ENCODE measurements around the gene CPB1.

Gene CPB1

DNA sequence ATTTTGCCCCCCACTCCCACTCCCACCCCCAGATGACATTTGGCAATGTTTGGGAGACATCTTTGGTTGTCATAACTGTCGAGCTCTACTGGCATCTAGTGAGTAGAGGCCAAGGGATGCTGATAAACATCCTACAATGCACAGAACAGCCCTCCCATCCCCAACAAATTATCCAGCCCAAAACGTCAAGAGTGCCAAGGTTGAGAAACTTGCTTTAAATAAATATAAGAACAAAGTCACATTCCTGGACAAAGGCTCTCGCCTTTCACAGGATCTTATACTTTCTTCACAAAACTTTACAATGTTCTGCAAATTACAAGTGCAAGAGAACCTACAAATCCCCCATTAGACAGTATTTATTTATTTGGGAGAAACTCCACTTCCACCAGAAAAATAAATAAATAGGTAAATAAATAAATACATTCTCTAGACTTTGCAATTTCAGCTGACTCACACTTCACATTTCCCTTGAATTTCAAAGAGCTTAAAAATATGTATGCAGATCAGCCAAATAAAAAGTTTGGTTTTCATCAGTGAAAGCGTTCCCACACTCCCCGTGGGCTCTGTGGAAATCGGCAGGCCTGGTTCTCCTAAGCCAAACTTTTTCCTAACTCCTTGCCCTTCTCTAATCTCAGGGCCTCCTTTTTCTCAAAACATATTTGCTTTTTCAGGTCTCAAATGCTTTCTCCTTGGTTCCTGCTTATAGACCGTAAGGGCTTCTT is 24.8 kb downstream of the CPB1 start:
- H3K4me3 ChIP-seq (replicated peaks; ENCODE audit: low read depth, low read length): no peak overlapping the region
- TF ChIP-seq, protein P1, sequence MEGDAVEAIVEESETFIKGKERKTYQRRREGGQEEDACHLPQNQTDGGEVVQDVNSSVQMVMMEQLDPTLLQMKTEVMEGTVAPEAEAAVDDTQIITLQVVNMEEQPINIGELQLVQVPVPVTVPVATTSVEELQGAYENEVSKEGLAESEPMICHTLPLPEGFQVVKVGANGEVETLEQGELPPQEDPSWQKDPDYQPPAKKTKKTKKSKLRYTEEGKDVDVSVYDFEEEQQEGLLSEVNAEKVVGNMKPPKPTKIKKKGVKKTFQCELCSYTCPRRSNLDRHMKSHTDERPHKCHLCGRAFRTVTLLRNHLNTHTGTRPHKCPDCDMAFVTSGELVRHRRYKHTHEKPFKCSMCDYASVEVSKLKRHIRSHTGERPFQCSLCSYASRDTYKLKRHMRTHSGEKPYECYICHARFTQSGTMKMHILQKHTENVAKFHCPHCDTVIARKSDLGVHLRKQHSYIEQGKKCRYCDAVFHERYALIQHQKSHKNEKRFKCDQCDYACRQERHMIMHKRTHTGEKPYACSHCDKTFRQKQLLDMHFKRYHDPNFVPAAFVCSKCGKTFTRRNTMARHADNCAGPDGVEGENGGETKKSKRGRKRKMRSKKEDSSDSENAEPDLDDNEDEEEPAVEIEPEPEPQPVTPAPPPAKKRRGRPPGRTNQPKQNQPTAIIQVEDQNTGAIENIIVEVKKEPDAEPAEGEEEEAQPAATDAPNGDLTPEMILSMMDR (IDR thresholded peaks at IDR 0.05; ENCODE audit: low read length, missing control alignments): no peak
- DNase-seq (ENCODE audit: low read depth): no peak

DNA sequence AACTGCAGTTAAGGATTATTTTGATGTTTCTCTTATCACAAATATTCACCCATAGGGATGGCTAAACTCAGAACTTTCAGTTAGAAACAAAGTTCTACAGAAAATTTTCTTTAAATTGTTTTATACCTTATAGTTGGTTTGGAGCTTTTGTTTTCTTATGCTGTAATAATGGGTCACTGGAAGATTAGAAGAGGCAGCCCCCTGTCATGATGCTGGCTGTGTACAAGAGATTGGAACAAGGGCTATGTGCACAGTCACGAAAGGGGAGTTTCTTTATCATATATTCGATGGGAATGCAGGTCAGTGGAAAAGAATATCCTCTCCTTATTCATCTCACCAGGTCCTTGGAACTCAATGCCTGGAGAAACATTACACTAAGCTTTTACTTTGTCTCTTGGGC is 25.5 kb downstream of the CPB1 start:
- DNase-seq (ENCODE audit: low read depth): no peak
- TF ChIP-seq, protein P1 (IDR thresholded peaks at IDR 0.05; ENCODE audit: low read length, missing control alignments): no peak
- H3K4me3 ChIP-seq (replicated peaks; ENCODE audit: low read depth, low read length): no peak overlapping the region

DNA sequence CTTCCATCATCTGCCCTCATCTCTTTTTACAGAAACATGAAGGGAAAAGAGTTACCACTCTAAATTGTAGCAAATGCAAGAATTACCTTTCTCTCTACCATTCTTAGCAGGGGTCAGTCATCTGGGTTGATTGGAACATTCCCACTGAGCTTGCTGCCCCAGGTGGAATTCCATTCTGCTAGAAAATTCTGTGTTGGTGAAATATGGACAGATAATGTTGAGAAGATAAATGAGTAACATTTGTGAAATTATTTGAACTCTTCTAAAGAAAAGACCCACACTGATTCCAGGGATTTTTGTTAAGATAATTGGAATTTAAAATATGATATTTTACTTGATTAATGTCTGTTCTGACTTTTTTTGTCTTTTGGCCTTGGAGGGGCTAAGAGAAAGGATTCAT is 26.4 kb downstream of the CPB1 start:
- TF ChIP-seq, protein P1 (IDR thresholded peaks at IDR 0.05; ENCODE audit: low read length, missing control alignments): no peak
- no peak for DNase-seq (ENCODE audit: low read depth)
- no peak overlapping the region for H3K4me3 ChIP-seq (replicated peaks; ENCODE audit: low read depth, low read length)

DNA sequence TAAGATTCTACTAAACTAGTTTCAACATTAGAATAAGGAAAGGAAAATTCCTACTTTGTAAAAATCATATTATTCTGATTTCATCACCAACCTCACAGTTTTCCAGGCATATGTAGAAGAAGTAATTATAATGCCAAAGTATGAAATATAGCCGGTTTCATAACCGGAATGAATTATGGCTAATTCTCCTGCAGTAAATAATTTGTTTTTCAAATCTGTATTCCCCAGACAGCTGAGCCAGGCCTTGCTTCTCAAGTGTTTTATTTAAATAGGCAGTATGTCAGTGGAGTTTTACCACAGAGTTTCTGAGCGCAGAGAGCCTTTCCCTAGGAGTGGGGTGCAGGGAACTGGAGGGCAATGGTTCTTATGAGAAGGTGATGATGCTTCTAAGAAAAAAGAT is 28.8 kb downstream of the CPB1 start:
- DNase-seq (ENCODE audit: low read depth): no peak
- TF ChIP-seq, protein P1 (IDR thresholded peaks at IDR 0.05; ENCODE audit: low read length, missing control alignments): no peak
- H3K4me3 ChIP-seq (replicated peaks; ENCODE audit: low read depth, low read length): no peak overlapping the region

DNA sequence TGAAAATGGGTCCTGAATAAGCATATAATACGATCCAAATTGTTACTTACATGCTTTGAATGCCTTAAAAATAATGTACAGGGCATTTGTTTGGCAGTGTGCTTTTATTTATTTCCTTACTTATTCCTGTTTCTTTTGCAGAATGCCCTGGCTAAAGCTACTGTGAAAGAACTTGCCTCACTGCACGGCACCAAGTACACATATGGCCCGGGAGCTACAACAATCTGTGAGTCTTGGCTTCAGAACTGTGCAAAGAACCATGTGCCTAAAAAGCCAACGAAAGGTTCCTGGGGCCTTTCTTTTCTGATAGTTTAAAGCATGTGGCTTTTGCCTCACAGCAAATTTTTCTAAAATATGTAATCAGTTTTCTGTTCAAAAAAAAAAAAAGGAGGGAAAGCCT is 29.7 kb downstream of the CPB1 start:
- no peak overlapping the region for H3K4me3 ChIP-seq (replicated peaks; ENCODE audit: low read depth, low read length)

DNA sequence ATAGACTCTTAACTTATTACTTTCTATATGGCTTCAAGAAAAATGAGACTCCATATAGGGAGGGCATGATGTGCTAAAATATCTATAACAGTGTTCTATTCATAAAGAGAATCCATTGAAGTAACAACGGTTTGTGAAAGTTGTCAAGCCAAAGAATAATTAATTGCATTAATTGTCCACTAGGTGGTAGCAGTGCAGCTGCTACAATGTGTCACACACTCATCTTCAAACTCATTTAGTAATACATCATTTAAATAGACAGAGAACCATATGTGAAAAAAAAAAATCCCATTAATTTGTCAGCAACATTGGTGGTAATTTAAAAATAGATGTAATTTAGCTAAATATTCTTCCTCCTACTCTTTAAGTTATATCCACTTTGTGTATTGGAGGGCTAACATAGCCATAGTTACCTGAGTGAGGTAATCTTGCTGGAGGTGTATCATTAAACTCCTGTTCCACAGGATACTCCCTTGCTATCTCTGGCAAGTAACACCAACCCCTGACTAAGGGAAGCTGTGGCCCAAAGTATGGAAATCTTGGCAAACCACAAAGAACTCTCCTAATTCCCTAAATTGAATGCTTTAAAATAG is 33.8 kb downstream of the CPB1 start:
- peak; percentile 74 for DNase-seq (ENCODE audit: low read depth)
- no peak overlapping the region for H3K4me3 ChIP-seq (replicated peaks; ENCODE audit: low read depth, low read length)
- TF ChIP-seq, protein P1 (IDR thresholded peaks at IDR 0.05; ENCODE audit: low read length, missing control alignments): peak; percentile 67

More for the DNA sequence above, 29.7 kb downstream of the CPB1 start:
- TF ChIP-seq, protein P1 (IDR thresholded peaks at IDR 0.05; ENCODE audit: low read length, missing control alignments): no peak
- DNase-seq (ENCODE audit: low read depth): no peak

DNA sequence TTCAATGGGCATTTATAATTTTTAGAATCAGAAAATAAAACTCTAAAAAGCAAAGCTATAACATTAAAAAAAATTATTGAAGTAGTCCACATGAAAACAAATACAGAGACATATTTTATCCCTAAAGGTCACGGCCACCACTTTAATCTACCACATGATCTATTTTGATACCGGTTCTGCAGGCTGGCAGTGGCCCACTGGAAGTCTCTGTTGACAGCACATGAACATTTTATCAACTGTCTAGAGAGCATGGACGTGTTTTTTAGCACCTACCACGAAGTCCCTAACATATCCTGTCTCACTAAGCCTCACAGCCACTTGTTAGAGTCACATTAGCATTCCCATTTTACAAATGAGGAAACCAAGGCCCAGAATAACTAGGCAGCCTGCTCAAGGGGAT is 35.7 kb downstream of the CPB1 start:
- TF ChIP-seq, protein P1 (IDR thresholded peaks at IDR 0.05; ENCODE audit: low read length, missing control alignments): no peak
- DNase-seq (ENCODE audit: low read depth): no peak
- H3K4me3 ChIP-seq (replicated peaks; ENCODE audit: low read depth, low read length): no peak overlapping the region
